Activated T-helper 2 cell treated with anti-CD3 and anti-CD28 coated beads, Interferon-gamma antibody, Interleukin-2, Interleukin-4, amounts not matched to agents 10 μg/mL and 5 μg/mL and 100 μg/mL, durations not matched to agents 14 hours and 24 hours and 36 hours (primary cell): Measurements from ENCODE around the gene VRK1. TPM values are rescaled to one million over a fixed set of nuclear protein-coding genes. Genes with fewer than 3 reads are reported as not detected.

Experiments used
- DNase-seq: peaks from one replicate; pipeline ENCODE4 v3.0.0; 2021; ENCODE audit warnings: low spot score
- H3K27ac Mint-ChIP-seq: one replicate; pipeline ENCODE4 v1.8.0; 2021; ENCODE audit warnings: mixed read lengths
- H3K27me3 Mint-ChIP-seq: one replicate; pipeline ENCODE4 v1.8.0; 2021; ENCODE audit warnings: low read depth, mixed read lengths
- H3K36me3 Mint-ChIP-seq: one replicate; pipeline ENCODE4 v1.8.0; 2021; ENCODE audit warnings: low read depth, mixed read lengths
- H3K4me1 Mint-ChIP-seq: one replicate; pipeline ENCODE4 v1.8.0; 2021; ENCODE audit warnings: low read depth, mixed read lengths
- H3K4me3 Mint-ChIP-seq: one replicate; pipeline ENCODE4 v1.8.0; 2021; ENCODE audit warnings: low read depth, mild to moderate bottlenecking, moderate library complexity, mixed read lengths
- H3K9me3 Mint-ChIP-seq: one replicate; pipeline ENCODE4 v1.8.0; 2021; ENCODE audit warnings: mixed read lengths
- intact Hi-C: fragments of 100-400 bp; cut with micrococcal nuclease; formaldehyde crosslinking; loops from one replicate; pipeline ENCODE4 v1.15.1; 2023
- total RNA-seq: library from RNA; stranded (reverse); gene quantifications from 2 replicates; pipeline ENCODE4 v1.2.3, GENCODE V29; 2022

The VRK1 gene
- total RNA-seq, 1 donor from 2014 or later, result 67.8 TPM

GRCh38 chr14:96903444-96904023, 106.4 kb downstream of the VRK1 start:
- Mint-ChIP-seq H3K27ac (no peak overlapping the region), H3K4me3 (no peak overlapping the region), H3K4me1 (no peaks in the 10 kb centered on the region), H3K9me3 (peaks cover 4% of the 10 kb centered on the region), H3K27me3 (no peaks in the 10 kb centered on the region), H3K36me3 (no peaks in the 10 kb centered on the region)
- DNase-seq, result no peak
- intact Hi-C loops, result no loop called here

- no peak for DNase-seq
- H3K4me1 Mint-ChIP-seq, result no peaks in the 10 kb centered on the region
- H3K36me3 Mint-ChIP-seq, result peaks cover 2% of the 10 kb centered on the region
- peaks cover 6% of the 10 kb centered on the region for H3K9me3 Mint-ChIP-seq
- H3K27ac Mint-ChIP-seq, result no peak overlapping the region
- intact Hi-C loops, result no loop called here
- H3K27me3 Mint-ChIP-seq, result no peaks in the 10 kb centered on the region
- no peak overlapping the region for H3K4me3 Mint-ChIP-seq
Measured at GRCh38 chr14:96904201-96904600, 107.0 kb downstream of the VRK1 start.

GRCh38 chr14:96905065-96905464, 107.9 kb downstream of the VRK1 start:
- H3K9me3 Mint-ChIP-seq, result peaks cover 15% of the 10 kb centered on the region
- no peak overlapping the region for H3K27ac Mint-ChIP-seq
- no peaks in the 10 kb centered on the region for H3K4me1 Mint-ChIP-seq
- intact Hi-C loops, result no loop called here
- peaks cover 10% of the 10 kb centered on the region for H3K36me3 Mint-ChIP-seq
- DNase-seq, result no peak
- no peaks in the 10 kb centered on the region for H3K27me3 Mint-ChIP-seq
- no peak overlapping the region for H3K4me3 Mint-ChIP-seq

GRCh38 chr14:96905825-96906224, 108.6 kb downstream of the VRK1 start:
- Mint-ChIP-seq H3K4me1 (no peaks in the 10 kb centered on the region), H3K4me3 (no peak overlapping the region), H3K36me3 (peaks cover 16% of the 10 kb centered on the region), H3K27me3 (no peaks in the 10 kb centered on the region), H3K27ac (no peak overlapping the region), H3K9me3 (peaks cover 21% of the 10 kb centered on the region)
- no peak for DNase-seq
- intact Hi-C loops, result no loop called here

GRCh38 chr14:96906434-96906833, 109.3 kb downstream of the VRK1 start:
- H3K27ac Mint-ChIP-seq, result no peak overlapping the region
- no peaks in the 10 kb centered on the region for H3K27me3 Mint-ChIP-seq
- H3K4me1 Mint-ChIP-seq, result no peaks in the 10 kb centered on the region
- peaks cover 16% of the 10 kb centered on the region for H3K36me3 Mint-ChIP-seq
- no peak for DNase-seq
- intact Hi-C loops, result no loop called here
- H3K9me3 Mint-ChIP-seq, result peaks cover 21% of the 10 kb centered on the region
- H3K4me3 Mint-ChIP-seq, result no peak overlapping the region

GRCh38 chr14:96909841-96910364, 112.7 kb downstream of the VRK1 start:
- DNase-seq, result no peak
- H3K4me1 Mint-ChIP-seq, result peaks cover 2% of the 10 kb centered on the region
- H3K9me3 Mint-ChIP-seq, result peaks cover 21% of the 10 kb centered on the region
- H3K27ac Mint-ChIP-seq, result no peak overlapping the region
- peaks cover 16% of the 10 kb centered on the region for H3K36me3 Mint-ChIP-seq
- no peaks in the 10 kb centered on the region for H3K27me3 Mint-ChIP-seq
- no peak overlapping the region for H3K4me3 Mint-ChIP-seq
- intact Hi-C loops, result no loop called here

GRCh38 chr14:96911499-96912149, 114.4 kb downstream of the VRK1 start:
- Mint-ChIP-seq H3K36me3 (peaks cover 16% of the 10 kb centered on the region), H3K9me3 (peaks cover 21% of the 10 kb centered on the region), H3K27me3 (no peaks in the 10 kb centered on the region), H3K4me1 (peaks cover 2% of the 10 kb centered on the region), H3K4me3 (no peak overlapping the region), H3K27ac (no peak overlapping the region)
- no peak for DNase-seq
- intact Hi-C loops, result no loop called here

GRCh38 chr14:96914571-96915128, 117.5 kb downstream of the VRK1 start:
- no peak overlapping the region for H3K4me3 Mint-ChIP-seq
- H3K27ac Mint-ChIP-seq, result no peak overlapping the region
- intact Hi-C loops, result no loop called here
- H3K27me3 Mint-ChIP-seq, result no peaks in the 10 kb centered on the region
- DNase-seq, result no peak
- peaks cover 10% of the 10 kb centered on the region for H3K9me3 Mint-ChIP-seq
- H3K36me3 Mint-ChIP-seq, result peaks cover 9% of the 10 kb centered on the region
- H3K4me1 Mint-ChIP-seq, result peaks cover 2% of the 10 kb centered on the region

GRCh38 chr14:96915478-96915877, 118.3 kb downstream of the VRK1 start:
- H3K27me3 Mint-ChIP-seq, result no peaks in the 10 kb centered on the region
- H3K27ac Mint-ChIP-seq, result no peak overlapping the region
- intact Hi-C loops, result no loop called here
- H3K36me3 Mint-ChIP-seq, result peaks cover 1% of the 10 kb centered on the region
- peaks cover 2% of the 10 kb centered on the region for H3K4me1 Mint-ChIP-seq
- no peak for DNase-seq
- H3K4me3 Mint-ChIP-seq, result no peak overlapping the region
- H3K9me3 Mint-ChIP-seq, result peaks cover 2% of the 10 kb centered on the region

GRCh38 chr14:96916751-96917150, 119.6 kb downstream of the VRK1 start:
- Mint-ChIP-seq H3K27ac (no peak overlapping the region), H3K4me1 (peaks cover 1% of the 10 kb centered on the region), H3K4me3 (no peak overlapping the region), H3K36me3 (no peaks in the 10 kb centered on the region), H3K9me3 (peaks cover 4% of the 10 kb centered on the region), H3K27me3 (no peaks in the 10 kb centered on the region)
- intact Hi-C loops, result no loop called here
- no peak for DNase-seq

GRCh38 chr14:96917442-96917963, 120.3 kb downstream of the VRK1 start:
- Mint-ChIP-seq H3K4me3 (no peak overlapping the region), H3K4me1 (no peaks in the 10 kb centered on the region), H3K27ac (no peak overlapping the region), H3K36me3 (no peaks in the 10 kb centered on the region), H3K9me3 (peaks cover 4% of the 10 kb centered on the region), H3K27me3 (no peaks in the 10 kb centered on the region)
- DNase-seq, result no peak
- intact Hi-C loops, result no loop called here

GRCh38 chr14:96920023-96920422, 122.8 kb downstream of the VRK1 start:
- H3K36me3 Mint-ChIP-seq, result no peaks in the 10 kb centered on the region
- no peak overlapping the region for H3K4me3 Mint-ChIP-seq
- no peak for DNase-seq
- H3K27ac Mint-ChIP-seq, result no peak overlapping the region
- peaks cover 4% of the 10 kb centered on the region for H3K9me3 Mint-ChIP-seq
- H3K4me1 Mint-ChIP-seq, result no peaks in the 10 kb centered on the region
- intact Hi-C loops, result no loop called here
- H3K27me3 Mint-ChIP-seq, result no peaks in the 10 kb centered on the region

- no peaks in the 10 kb centered on the region for H3K27me3 Mint-ChIP-seq
- no peak for DNase-seq
- H3K4me3 Mint-ChIP-seq, result no peak overlapping the region
- H3K27ac Mint-ChIP-seq, result no peak overlapping the region
- no peaks in the 10 kb centered on the region for H3K4me1 Mint-ChIP-seq
- H3K9me3 Mint-ChIP-seq, result peaks cover 4% of the 10 kb centered on the region
- H3K36me3 Mint-ChIP-seq, result no peaks in the 10 kb centered on the region
- intact Hi-C loops, result no loop called here
Measured at GRCh38 chr14:96920820-96921219, 123.6 kb downstream of the VRK1 start.
